NCI-H82 treated with DMSO at 0.1 percent for 48 hours (cell line): ENCODE measurements around the gene RERE.

Experiments
- DNase-seq: peaks from one replicate; lab custom pipeline; 2025; ENCODE audit not compliant: unreplicated experiment; lab: John Stamatoyannopoulos, UW

Gene RERE

DNA sequence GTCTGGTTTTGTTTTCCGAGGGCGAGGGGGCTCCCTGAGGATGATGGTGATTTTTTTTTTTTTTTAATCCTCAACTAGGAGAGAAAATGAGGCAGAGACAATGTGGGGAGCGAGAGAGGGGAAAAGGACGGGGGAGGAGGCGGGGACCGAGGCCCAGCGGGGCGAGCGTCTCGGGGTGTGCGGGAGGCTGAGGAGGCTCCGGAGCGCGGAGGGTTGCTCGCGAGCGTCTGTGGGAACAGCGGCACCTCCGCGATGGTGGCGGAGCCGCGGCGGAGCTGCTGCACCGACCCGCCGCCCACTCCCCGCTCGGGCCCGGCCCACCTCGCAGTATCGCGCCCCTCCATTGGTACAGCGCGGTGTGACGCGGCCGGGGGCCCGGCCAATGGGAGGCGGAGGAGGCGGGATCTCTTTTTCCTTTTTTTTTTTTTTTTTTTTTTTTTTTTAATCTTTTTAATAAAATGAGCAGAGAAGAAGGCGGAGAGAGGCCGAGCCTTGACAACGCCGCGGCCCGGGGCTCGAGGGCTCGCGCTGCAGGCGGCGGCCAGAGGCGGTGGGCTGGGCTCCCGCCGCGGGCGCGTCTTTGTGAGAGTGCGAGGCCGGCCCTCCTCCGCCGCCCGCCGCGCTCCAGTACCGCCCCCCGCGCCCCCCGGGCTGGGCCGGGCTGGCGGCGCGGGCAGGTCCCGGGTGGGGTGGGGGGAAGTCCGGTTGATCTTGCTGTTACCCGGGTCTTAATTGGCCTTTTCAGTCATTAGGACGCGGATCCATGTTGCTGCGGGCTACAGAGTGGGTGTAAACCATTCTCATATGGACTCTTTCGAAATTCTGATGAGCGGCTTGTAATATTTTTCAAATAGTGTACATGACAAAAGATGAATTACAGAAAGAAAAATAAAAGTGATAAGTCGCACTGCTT lies at the start of gene RERE:
Gene RERE, minus strand, starts transcription at position 229 of the 913 bp plus-strand sequence.
- DNase-seq: peak; percentile 84

DNA sequence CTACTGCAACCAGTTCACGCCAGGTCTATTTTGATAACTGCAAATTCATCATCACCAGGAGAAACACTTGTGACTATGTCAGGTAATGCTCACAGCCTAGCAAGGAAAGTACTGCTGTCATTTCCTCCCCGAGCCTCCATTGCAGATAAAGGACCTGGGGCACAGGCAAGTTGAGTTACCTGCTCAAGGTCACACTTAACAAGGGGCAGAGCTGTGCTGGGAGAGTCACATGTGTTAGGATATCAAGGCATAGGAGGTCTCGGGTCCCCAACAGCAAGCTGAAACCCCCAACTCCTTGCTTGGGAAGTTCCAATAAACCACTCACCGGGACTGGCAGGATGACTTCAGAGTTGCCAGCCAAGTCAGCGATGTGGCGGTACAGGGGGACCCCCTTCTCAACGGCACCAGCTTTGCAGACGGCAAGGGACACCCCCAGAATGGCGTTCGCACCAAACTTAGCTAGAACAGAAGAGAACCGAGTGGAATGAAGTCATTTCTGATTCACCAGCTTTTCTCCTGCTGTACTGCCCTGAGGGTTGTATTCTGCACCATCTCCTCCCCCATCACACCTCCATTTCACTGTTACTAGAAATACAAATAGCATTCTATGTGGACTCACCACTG lies 49.5 kb upstream of the RERE start:
- no peak for DNase-seq

DNA sequence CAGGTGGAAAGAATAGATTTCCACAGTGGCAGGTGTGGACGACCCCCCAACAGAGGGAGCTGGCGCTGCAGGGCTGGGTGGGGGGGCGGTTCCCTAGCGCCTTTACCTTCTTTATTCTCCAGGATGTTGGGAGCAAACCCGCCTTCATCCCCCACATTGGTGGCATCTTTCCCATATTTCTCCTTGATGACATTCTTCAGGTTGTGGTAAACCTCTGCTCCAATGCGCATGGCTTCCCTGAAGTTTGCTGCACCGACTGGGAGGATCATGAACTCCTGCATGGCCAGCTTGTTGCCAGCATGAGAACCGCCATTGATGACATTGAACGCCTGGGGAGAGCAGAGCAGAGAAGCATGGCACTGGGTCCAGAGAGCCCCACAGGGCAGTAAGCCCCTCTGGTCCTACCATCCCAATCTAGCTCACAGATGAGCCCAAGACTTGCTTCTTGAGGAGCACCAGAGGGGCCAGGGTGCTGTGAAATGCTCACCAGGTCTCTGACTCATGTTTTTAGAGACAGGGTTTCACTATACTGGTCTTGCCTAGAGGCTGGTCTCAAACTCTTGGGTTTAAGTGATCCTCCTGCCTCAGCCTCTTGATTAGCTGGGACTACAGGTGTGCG lies 48.8 kb upstream of the RERE start:
- DNase-seq: no peak

DNA sequence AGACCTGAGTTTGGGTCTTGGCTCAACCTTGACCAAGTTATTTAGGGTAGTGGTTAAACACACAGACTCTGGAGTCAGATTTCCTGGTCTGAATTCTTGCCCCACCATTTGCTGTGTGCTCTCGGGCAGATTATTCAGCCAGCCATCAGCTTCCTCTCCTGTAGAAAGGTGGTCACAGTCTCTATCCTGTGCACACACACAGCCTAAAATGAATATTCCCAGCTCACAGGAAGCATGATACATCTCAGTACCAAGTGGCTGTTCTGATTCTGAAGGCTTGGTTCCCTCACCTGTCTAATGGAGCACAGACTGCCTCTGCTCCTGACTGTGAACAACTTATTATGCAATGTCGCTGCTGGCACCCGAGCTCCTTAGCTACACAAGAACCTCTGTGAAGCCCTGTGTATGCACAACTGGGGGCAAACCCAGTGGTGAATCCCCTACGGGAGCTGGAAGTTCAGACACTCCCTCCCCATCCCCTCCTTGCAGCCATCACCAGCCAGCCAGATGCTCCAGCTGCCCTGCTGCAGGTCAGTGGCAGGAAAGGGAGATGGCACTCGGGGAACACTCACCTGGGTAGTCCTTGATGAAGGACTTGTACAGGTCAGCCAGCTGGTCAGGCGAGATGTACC lies 47.4 kb upstream of the RERE start:
- no peak for DNase-seq

DNA sequence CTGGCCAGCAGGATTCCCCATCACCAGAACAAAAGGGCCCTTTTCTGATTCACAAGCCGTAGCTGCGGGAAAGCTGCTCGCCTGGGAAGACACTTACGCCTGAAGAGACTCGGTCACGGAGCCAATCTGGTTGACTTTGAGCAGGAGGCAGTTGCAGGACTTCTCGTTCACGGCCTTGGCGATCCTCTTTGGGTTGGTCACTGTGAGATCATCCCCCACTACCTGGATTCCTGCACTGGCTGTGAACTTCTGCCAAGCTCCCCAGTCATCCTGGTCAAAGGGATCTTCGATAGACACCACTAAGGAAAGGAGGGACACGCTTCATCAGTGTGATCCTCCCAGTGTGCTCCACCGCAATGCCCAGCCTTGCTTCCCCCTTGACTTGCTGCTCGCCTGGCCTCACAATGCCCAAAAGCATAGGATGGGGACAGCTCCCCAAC lies 46.4 kb upstream of the RERE start:
- no peak for DNase-seq

DNA sequence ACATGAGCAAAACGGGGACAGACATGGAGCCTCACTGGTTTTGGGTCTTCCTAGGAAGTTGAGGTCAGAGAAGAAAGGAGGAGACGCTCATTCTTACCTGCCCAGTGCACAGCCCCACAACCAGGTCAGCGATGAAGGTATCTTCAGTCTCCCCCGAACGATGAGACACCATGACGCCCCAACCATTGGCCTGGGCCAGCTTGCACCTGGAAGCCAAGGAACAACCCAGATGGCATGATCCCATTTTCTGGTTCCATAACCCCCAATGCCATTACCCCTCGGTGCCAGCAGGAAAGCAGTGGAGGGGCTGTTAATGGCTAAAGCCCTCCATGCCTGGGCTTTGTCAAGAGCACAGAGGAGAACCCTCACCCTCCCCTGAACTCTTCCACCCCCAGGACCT lies 45.7 kb upstream of the RERE start:
- no peak for DNase-seq

DNA sequence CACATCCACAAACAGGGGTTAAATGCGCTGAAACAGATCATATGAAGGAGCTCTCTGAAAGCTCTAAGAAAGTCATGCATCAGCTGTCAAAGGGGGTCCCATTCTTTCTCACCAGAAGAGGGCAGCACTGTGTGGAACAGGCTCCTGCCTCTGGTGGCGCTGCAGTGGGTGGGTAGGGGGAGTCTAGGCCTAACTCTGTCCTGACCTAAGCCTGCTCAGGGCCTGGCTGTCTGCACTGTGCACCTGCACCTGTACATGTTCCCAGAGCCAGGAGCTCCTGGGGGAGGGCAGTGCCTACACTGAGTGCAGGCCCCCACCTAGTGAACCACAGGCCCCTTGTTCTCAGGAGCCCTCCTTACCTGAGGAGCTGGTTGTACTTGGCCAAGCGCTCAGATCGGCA lies 45.1 kb upstream of the RERE start:
- DNase-seq: no peak

DNA sequence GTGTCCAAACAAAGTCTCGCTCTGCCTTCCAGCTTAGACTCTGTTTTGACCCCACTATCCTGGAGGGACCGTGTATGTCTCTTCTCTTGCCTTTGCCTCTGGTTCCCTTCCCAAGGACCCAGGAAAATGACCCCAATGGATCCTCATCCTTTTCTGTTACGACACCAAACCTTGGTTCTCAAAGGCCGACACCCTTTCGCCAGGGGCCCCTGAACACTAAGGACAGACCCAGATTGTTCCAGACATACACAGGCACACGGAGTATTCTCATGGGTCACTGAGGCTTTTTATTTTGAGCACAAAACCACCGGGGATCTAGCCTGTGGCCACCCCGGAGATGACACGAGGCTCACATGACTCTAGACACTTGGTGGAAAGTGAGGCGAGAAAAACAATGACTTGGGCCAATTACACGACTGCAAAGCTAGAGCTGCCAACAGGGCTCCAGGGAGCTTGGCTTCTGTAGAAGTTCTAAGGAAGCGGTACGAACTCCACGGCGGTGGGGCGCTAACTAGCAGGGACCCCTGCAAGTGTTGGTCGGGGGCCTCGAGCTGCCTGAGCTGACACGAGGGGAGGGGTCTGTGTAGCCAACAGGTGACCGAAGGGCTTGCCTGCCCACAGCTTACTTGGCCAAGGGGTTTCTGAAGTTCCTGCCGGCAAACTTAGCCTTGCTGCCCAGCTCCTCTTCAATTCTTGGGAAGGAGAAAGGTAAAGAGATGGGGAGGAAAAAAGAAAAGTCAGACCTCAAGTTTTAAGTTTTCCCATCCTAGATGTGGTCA lies 43.5 kb upstream of the RERE start:
- DNase-seq: no peak

DNA sequence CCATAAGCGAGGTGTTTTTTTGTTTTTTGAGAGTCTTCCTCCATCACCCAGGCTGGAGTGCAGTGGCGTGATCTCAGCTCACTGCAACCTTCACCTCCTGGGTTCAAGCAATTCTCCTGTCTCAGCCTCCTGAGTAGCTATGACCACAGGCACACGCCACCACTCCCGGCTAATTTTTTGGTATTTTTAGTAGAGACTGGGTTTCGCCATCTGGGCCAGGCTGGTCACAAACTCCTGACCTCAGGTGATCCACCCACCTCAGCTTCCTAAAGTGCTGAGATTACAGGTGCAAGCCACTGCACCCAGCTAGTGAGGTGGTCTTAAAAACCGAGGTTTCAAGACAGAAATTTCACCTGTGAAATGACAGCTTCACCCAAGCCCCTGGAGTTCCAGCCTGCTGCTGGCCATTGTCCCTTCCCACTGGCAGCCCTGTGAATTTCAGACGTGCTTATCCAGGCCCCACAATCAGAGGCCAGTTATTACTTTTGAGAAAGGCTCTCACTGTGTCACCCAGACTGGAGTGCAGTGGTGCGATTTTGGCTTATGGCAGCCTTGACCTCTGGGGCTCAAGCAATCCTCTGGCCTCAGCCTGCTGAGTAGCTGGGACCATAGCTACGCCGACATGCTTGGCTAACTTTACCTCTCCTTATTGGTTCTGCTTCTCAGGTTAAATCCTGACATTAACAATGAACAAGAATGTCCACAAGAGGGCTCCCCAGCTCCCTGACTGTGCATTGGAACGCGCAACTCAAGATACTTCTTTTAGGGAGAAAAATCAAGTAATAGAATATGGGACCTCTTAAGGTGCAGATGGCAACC lies 41.7 kb upstream of the RERE start:
- no peak for DNase-seq

DNA sequence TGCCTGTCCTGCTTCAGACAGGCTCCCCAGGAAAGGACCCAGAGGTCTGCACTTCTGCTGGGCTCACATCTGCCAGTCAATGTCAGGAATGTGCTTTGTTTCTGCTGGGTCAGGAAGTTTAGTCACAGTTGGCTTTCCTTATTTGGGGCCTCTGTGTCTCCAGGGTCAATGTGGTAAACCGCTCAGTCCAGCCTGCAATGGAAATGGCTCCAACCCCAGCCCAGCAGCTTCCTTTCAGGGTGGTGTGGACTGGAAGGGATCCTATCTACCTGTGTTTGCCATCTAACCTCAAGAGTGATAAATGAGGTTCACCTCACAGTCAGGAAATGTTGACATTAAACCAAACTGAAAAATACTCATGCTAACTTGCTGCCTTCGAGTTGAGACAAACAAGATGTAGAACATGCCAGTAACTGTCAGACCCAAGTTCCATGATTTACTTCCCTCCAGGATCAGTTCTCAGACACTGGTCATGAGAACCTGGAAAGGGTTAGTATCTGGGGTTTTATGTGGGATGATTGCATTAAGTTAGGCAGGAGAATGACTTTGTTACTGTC lies 40.8 kb upstream of the RERE start:
- no peak for DNase-seq

DNA sequence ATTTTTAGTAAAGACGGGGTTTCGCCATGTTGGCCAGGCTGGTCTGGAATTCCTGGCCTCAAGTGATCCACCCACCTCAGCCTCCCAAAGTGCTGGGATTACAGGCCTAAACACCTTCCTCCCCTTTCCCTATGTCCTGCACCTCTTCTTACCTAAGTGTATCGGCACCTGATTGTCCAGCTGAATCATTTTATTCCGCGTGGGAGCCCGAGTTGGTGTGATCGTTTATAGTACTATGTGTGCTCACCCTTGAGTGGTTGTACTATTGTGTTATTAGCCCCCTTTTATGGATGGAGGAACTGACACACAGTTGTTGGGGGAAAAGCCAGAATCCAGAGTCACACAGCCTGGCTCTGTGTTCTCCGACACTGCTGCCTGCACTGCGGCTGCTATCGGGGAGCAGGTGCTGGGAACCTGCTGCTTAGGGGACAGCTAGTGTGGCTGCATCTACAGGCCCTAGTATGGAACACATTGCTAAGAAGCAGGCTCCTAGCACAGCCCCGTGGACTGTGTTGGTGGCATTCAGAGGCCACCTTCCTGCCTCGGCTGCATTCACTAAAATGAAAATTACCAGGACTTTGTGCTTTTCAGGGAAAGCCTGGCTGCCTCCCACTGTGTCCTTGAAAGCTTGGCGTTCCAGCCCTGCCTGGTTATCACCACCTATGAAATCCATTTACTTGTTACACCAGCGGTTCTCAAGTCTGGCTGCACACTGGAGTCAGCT lies 39.4 kb upstream of the RERE start:
- DNase-seq: no peak

DNA sequence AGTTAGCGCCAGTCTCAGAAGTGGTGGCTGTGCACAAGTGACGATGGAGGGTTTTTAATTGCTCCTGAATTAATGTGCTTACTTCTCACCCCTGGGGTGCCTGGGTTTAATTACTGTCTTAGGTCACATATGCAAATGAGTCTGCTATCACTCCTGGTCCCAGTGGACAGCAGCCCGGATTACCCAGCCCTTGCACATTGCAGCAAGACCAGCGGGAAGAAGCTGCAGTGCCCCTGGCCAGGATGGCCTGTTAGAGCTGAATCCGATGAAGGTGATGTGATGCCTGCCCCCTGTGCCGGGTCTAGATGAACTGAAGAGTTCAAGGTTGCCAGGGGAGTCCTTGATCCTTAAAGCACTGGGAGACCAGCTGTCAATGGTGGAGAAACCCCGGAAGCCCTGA lies 36.8 kb upstream of the RERE start:
- DNase-seq: no peak

DNA sequence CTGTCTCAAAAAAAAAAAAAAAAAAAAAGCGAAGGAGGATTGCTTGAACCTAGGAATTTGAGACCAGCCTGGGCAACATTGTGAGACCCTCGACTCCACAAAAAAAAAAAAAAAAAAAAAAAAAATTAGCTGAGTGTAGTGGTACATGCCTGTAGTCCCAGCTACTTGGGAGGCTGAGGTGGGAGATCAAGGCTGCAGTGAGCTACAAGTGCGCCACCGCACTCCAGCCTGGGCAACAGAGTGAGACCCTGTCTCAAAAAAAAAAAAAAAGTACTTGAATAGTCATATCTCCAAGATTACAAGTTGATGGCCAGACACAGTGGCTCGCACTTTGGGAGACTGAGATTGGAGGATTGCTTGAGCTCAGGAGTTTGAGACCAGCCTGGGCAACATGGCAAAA lies 33.6 kb upstream of the RERE start:
- no peak for DNase-seq

DNA sequence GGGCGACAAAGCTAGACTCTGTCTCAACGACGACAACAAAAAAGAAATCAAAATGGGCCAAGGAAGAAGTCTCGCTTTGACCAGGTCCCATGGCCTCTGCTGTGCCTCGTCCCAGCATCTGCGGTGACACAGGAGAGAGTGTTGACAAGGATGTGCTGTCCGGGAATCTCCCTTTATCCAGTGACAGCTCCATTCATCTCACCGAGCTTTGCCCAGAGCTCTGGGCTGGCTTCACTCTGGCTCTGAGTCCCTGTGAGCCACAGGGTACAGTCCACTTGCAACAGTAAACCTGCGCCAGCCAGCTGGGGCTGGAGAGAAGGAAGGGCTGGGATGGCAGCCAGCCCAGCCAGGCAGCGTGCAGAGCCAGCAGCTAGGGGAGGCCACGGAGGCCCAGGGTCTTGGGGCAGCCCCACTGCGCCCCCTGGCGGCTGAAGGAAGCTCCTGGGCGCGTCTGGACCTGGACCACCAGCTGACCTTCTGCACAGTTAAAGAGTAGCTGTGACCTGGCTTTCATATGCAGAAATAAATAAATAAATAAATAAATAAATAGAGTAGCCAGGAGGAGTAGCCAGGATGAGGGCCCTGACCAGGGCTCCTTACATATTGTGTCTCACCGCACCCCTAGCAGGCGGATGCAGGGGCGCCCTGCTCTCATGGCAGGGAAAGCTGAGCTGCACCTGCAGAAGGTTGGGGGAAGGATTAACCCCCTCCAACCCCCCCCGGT lies 31.4 kb upstream of the RERE start:
- DNase-seq: peak; percentile 82

DNA sequence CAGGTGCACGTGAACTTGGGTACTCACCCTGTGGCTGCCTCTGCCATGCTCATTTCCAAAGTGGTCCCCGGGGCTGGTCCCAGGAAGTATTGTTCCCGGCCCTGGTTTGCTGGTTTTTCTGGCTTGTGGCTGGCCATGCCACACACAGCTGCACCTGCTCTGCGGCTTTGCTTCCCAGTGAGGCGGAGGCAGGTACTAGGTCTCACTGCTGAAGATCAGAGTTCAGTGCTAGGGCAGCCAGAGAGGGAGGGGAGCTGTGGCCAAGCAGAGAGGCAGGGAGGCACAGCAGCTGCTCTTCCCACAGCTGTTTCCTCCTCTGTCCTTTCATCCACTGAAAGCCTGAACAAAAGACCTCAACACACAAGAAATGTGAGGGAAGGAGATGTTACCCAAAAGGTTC lies 30.6 kb upstream of the RERE start:
- no peak for DNase-seq

DNA sequence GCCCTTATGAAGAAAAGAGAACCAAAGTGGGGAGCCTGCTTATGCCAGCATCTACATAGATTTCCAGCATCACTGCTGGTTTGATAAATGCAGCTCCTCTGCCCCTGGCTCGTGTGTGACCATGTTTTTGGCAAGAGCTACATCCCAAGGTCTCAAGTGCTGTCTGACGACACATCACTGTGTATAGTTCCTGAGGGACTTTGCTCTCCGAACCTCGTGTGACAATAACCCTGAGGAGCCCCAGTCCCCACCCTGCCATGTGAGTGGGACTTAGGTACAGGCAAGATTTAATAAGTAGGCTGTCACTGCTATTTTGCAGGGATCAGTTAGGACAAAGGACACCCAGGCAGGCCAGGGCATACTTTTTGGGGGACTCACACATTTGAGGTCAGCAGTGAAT lies 28.8 kb upstream of the RERE start:
- DNase-seq: no peak

DNA sequence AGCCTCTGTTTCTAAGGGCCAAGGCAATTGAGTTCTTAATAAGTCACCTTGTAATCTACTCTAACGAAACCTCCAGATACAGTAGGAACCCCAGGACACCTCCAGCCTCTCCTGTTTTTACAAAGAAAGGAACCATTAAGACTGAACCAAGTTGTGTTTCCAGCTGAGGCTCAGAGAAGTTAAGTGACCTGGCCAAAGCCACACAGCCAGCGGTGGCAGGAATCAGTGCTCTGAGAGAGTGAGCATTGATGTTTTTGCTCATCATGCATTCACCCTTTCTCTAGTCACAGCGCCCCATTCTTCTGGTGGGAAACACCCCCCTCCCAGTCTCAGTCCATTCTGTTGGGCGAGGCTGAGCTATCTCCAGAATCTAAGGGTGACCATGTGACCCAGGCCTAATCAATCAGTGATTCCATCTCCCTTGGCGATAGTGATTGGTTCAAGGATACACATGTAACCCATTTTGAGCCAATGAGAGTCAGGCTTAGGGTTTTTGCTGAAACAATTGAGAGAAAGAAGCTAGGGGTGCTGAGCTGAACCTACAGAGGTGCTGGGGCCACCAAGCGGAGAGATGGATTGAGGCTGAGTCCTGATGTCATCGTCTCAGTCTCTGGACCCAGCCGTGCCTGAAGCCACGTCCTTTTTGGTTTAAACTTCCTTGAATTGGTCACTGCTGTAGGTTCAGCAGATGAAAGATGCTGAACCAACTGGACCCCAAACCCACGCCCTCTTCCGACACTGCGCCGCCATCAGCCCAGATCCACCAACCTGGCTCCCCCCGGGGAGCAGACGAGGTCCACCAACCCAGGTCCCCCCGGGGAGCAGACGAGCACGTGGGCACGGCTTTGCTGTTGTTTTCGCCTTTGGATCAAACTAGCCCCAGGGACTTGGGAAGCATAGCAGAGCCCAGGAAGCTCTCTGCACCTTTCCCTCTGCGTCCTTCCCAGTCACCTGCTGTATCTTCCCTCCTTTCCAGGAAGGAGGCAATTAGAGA lies 28.0 kb upstream of the RERE start:
- no peak for DNase-seq
